ENCODE data around the gene SLIT3.
A peak's percentile ranks its signal among the peaks of the same experiment; 100 is the strongest.

The SLIT3 gene

GRCh38 chr5:169131616-169132301, 169.2 kb downstream of the SLIT3 start:
- no peaks in the 10 kb centered on the region for H3K9me3 ChIP-seq (ENCODE audit: insufficient read depth, low read depth, low read length)
- no peaks in the 10 kb centered on the region for H3K27me3 ChIP-seq (ENCODE audit: insufficient read depth, low read length)
- H3K27ac ChIP-seq (ENCODE audit: low read length) = no peak overlapping the region
- H3K4me1 ChIP-seq (ENCODE audit: insufficient read depth, low read length) = peaks cover 10% of the 10 kb centered on the region; the same call in 1 of the 2 replicates
- no peak overlapping the region for H3K9ac ChIP-seq (ENCODE audit: low read depth, low read length)
- no peaks in the 10 kb centered on the region for H3K36me3 ChIP-seq (ENCODE audit: insufficient read depth, low read depth, low read length)
- no peak overlapping the region for H3K4me3 ChIP-seq (ENCODE audit: low read length)

- no peak overlapping the region for H3K4me3 ChIP-seq (ENCODE audit: low read length)
- H3K4me1 ChIP-seq (ENCODE audit: insufficient read depth, low read length) = peaks cover 10% of the 10 kb centered on the region; the same call in 1 of the 2 replicates
- no peak overlapping the region for H3K9ac ChIP-seq (ENCODE audit: low read depth, low read length)
- no peaks in the 10 kb centered on the region for H3K36me3 ChIP-seq (ENCODE audit: insufficient read depth, low read depth, low read length)
- H3K27ac ChIP-seq (ENCODE audit: low read length) = no peak overlapping the region
- no peaks in the 10 kb centered on the region for H3K27me3 ChIP-seq (ENCODE audit: insufficient read depth, low read length)
- H3K9me3 ChIP-seq (ENCODE audit: insufficient read depth, low read depth, low read length) = no peaks in the 10 kb centered on the region
Observed at GRCh38 chr5:169128679-169129078, 172.3 kb downstream of the SLIT3 start.

- Histone ChIP-seq H3K4me1 (ENCODE audit: insufficient read depth, low read length) (peaks cover 10% of the 10 kb centered on the region; the same call in 1 of the 2 replicates), H3K9me3 (ENCODE audit: insufficient read depth, low read depth, low read length) (no peaks in the 10 kb centered on the region), H3K36me3 (ENCODE audit: insufficient read depth, low read depth, low read length) (no peaks in the 10 kb centered on the region), H3K27ac (ENCODE audit: low read length) (no peak overlapping the region), H3K9ac (ENCODE audit: low read depth, low read length) (no peak overlapping the region), H3K27me3 (ENCODE audit: insufficient read depth, low read length) (no peaks in the 10 kb centered on the region), H3K4me3 (ENCODE audit: low read length) (0 out of 2 replicates have a peak overlapping the region, but pooled peaks have one; percentile 21)
Observed at GRCh38 chr5:169127431-169127830, 173.5 kb downstream of the SLIT3 start.

- Histone ChIP-seq H3K4me3 (ENCODE audit: low read length) (no peak overlapping the region), H3K9ac (ENCODE audit: low read depth, low read length) (no peak overlapping the region), H3K27ac (ENCODE audit: low read length) (no peak overlapping the region), H3K9me3 (ENCODE audit: insufficient read depth, low read depth, low read length) (no peaks in the 10 kb centered on the region), H3K36me3 (ENCODE audit: insufficient read depth, low read depth, low read length) (no peaks in the 10 kb centered on the region), H3K27me3 (ENCODE audit: insufficient read depth, low read length) (no peaks in the 10 kb centered on the region), H3K4me1 (ENCODE audit: insufficient read depth, low read length) (peaks cover 10% of the 10 kb centered on the region; the same call in 1 of the 2 replicates)
Observed at GRCh38 chr5:169126481-169127021, 174.4 kb downstream of the SLIT3 start.

GRCh38 chr5:169125571-169125970, 175.4 kb downstream of the SLIT3 start:
- no peaks in the 10 kb centered on the region for H3K27me3 ChIP-seq (ENCODE audit: insufficient read depth, low read length)
- H3K4me3 ChIP-seq (ENCODE audit: low read length) = no peak overlapping the region
- H3K9me3 ChIP-seq (ENCODE audit: insufficient read depth, low read depth, low read length) = no peaks in the 10 kb centered on the region
- H3K27ac ChIP-seq (ENCODE audit: low read length) = no peak overlapping the region
- H3K36me3 ChIP-seq (ENCODE audit: insufficient read depth, low read depth, low read length) = no peaks in the 10 kb centered on the region
- H3K4me1 ChIP-seq (ENCODE audit: insufficient read depth, low read length) = peaks cover 10% of the 10 kb centered on the region; the same call in 1 of the 2 replicates
- no peak overlapping the region for H3K9ac ChIP-seq (ENCODE audit: low read depth, low read length)

GRCh38 chr5:169122951-169123350, 178.0 kb downstream of the SLIT3 start:
- no peaks in the 10 kb centered on the region for H3K36me3 ChIP-seq (ENCODE audit: insufficient read depth, low read depth, low read length)
- H3K4me3 ChIP-seq (ENCODE audit: low read length) = no peak overlapping the region
- peaks cover 13% of the 10 kb centered on the region; the same call in 1 of the 2 replicates for H3K4me1 ChIP-seq (ENCODE audit: insufficient read depth, low read length)
- H3K9me3 ChIP-seq (ENCODE audit: insufficient read depth, low read depth, low read length) = no peaks in the 10 kb centered on the region
- H3K9ac ChIP-seq (ENCODE audit: low read depth, low read length) = no peak overlapping the region
- no peaks in the 10 kb centered on the region for H3K27me3 ChIP-seq (ENCODE audit: insufficient read depth, low read length)
- H3K27ac ChIP-seq (ENCODE audit: low read length) = no peak overlapping the region

GRCh38 chr5:169121630-169122420, 179.1 kb downstream of the SLIT3 start:
- no peak overlapping the region for H3K4me3 ChIP-seq (ENCODE audit: low read length)
- no peak overlapping the region for H3K27ac ChIP-seq (ENCODE audit: low read length)
- H3K27me3 ChIP-seq (ENCODE audit: insufficient read depth, low read length) = no peaks in the 10 kb centered on the region
- peaks cover 3% of the 10 kb centered on the region; the same call in 1 of the 2 replicates for H3K4me1 ChIP-seq (ENCODE audit: insufficient read depth, low read length)
- no peaks in the 10 kb centered on the region for H3K9me3 ChIP-seq (ENCODE audit: insufficient read depth, low read depth, low read length)
- H3K36me3 ChIP-seq (ENCODE audit: insufficient read depth, low read depth, low read length) = no peaks in the 10 kb centered on the region
- no peak overlapping the region for H3K9ac ChIP-seq (ENCODE audit: low read depth, low read length)

GRCh38 chr5:169119288-169120048, 181.5 kb downstream of the SLIT3 start:
- Histone ChIP-seq H3K4me3 (ENCODE audit: low read length) (no peak overlapping the region), H3K27ac (ENCODE audit: low read length) (no peak overlapping the region), H3K27me3 (ENCODE audit: insufficient read depth, low read length) (no peaks in the 10 kb centered on the region)

GRCh38 chr5:169116961-169117461, 183.9 kb downstream of the SLIT3 start:
- H3K9ac ChIP-seq (ENCODE audit: low read depth, low read length) = no peak overlapping the region
- no peaks in the 10 kb centered on the region for H3K27me3 ChIP-seq (ENCODE audit: insufficient read depth, low read length)
- H3K9me3 ChIP-seq (ENCODE audit: insufficient read depth, low read depth, low read length) = no peaks in the 10 kb centered on the region
- no peak overlapping the region for H3K27ac ChIP-seq (ENCODE audit: low read length)
- H3K4me1 ChIP-seq (ENCODE audit: insufficient read depth, low read length) = peaks cover 3% of the 10 kb centered on the region; the same call in 1 of the 2 replicates
- H3K36me3 ChIP-seq (ENCODE audit: insufficient read depth, low read depth, low read length) = no peaks in the 10 kb centered on the region
- no peak overlapping the region for H3K4me3 ChIP-seq (ENCODE audit: low read length)

More at GRCh38 chr5:169119288-169120048, 181.5 kb downstream of the SLIT3 start:
- no peaks in the 10 kb centered on the region for H3K36me3 ChIP-seq (ENCODE audit: insufficient read depth, low read depth, low read length)
- no peaks in the 10 kb centered on the region for H3K9me3 ChIP-seq (ENCODE audit: insufficient read depth, low read depth, low read length)
- no peak overlapping the region for H3K9ac ChIP-seq (ENCODE audit: low read depth, low read length)
- H3K4me1 ChIP-seq (ENCODE audit: insufficient read depth, low read length) = peaks cover 3% of the 10 kb centered on the region; the same call in 1 of the 2 replicates

GRCh38 chr5:169115461-169116124, 185.3 kb downstream of the SLIT3 start:
- H3K36me3 ChIP-seq (ENCODE audit: insufficient read depth, low read depth, low read length) = no peaks in the 10 kb centered on the region
- H3K9ac ChIP-seq (ENCODE audit: low read depth, low read length) = no peak overlapping the region
- no peak overlapping the region for H3K27ac ChIP-seq (ENCODE audit: low read length)

More at GRCh38 chr5:169115461-169116124, 185.3 kb downstream of the SLIT3 start:
- no peaks in the 10 kb centered on the region for H3K27me3 ChIP-seq (ENCODE audit: insufficient read depth, low read length)
- peaks cover 3% of the 10 kb centered on the region; the same call in 1 of the 2 replicates for H3K4me1 ChIP-seq (ENCODE audit: insufficient read depth, low read length)
- H3K9me3 ChIP-seq (ENCODE audit: insufficient read depth, low read depth, low read length) = no peaks in the 10 kb centered on the region
- H3K4me3 ChIP-seq (ENCODE audit: low read length) = no peak overlapping the region

Data from iPS-20b (cell line).